ENCODE data around the gene BTBD19.

Gene BTBD19

DNA sequence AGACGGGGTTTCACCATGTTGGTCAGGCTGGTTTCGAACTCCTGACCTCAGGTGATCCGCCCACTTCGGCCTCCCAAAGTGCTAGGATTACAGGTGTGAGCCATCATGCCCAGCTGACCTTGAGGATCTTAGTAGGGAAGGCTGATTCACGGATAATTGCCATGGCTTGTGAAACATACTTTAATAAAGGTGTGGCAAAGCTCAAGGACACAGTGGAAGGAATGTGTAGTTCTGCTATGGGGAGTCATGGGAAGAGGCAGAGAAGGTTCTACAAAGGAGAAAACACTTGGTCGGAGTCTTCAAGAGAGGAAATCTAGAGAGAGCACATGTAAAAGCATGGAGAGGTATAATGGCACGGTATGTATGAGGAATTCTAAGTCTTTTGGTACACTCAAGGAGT is 47.4 kb downstream of the BTBD19 start:
- no peak for DNase-seq (ENCODE audit: low read depth)

GRCh38 chr1:44857446-44857845 is 49.1 kb downstream of the BTBD19 start:
- H3K4me3 ChIP-seq (ENCODE audit: low read length): no peak overlapping the region
- TF ChIP-seq CTCF (conservative IDR thresholded peaks at IDR 0.05; ENCODE audit: low read depth, low read length): no peak
- DNase-seq (ENCODE audit: low read depth): no peak

More for the DNA sequence above, 47.4 kb downstream of the BTBD19 start:
- H3K4me3 ChIP-seq (ENCODE audit: low read length): no peak overlapping the region
- TF ChIP-seq CTCF (conservative IDR thresholded peaks at IDR 0.05; ENCODE audit: low read depth, low read length): no peak

GRCh38 chr1:44860331-44860730 is 52.0 kb downstream of the BTBD19 start:
- H3K4me3 ChIP-seq (ENCODE audit: low read length): no peak overlapping the region
- no peak for DNase-seq (ENCODE audit: low read depth)
- no peak for TF ChIP-seq CTCF (conservative IDR thresholded peaks at IDR 0.05; ENCODE audit: low read depth, low read length)

DNA sequence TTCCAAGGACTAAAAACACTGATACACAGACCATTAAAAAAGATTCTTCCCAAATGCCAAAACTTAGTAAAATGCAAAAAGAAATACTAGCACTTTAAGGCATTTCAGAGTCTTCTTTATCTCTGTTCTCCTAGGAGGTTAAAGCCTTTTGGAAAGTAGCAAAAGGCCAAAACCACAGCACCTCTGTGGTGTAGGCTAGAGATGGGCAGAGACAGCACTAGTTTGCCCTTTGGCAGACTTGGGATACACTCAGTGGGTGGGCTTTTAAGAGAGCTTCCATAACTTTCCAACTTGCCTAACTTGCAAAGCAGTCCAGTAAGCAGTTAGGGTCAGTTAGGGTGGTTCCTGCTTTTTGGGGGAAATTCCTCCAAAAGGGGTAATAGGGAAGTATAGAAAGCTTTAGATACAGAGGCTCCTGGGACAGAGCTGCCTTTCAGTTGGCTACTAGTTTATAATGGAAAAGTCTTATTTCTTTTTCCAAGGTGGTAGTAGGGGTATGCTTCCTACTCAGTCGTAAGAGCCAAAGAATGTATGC is 52.6 kb downstream of the BTBD19 start:
- DNase-seq (ENCODE audit: low read depth): no peak
- no peak overlapping the region for H3K4me3 ChIP-seq (ENCODE audit: low read length)
- no peak for TF ChIP-seq CTCF (conservative IDR thresholded peaks at IDR 0.05; ENCODE audit: low read depth, low read length)

- no peak overlapping the region for H3K4me3 ChIP-seq (ENCODE audit: low read length)
- TF ChIP-seq CTCF (conservative IDR thresholded peaks at IDR 0.05; ENCODE audit: low read depth, low read length): no peak
- peak; percentile 83 for DNase-seq (ENCODE audit: low read depth)
Observed at GRCh38 chr1:44862829-44863401, 54.6 kb downstream of the BTBD19 start.
